Natural killer cell (primary cell): ENCODE data around the gene PLSCR4. TPM values are rescaled to one million over a fixed set of nuclear protein-coding genes. Genes with fewer than 3 reads are reported as not detected.

ENCODE experiments used
- ATAC-seq, 3 donors: fragments of 150-1000 bp in 2 of 3; fragments of 200-7000 bp in 1 of 3; cut with Tn5 transposase; 1 replicate in 1 of 3; 2 replicates in 2 of 3; pipeline ENCODE4 v1.10.0; 2021; ENCODE audit warnings: mild to moderate bottlenecking in 2 of 3, moderate library complexity in 2 of 3
- DNase-seq, 2 donors: peaks; one replicate each; pipeline versions ENCODE4 v3.0.0 to v3.0.0-alpha.2; 2013 to 2021; ENCODE audit warnings: mixed read lengths in 1 of 2
- H3K27ac ChIP-seq: one replicate; pipeline ENCODE4 v1.5.1; 2013; ENCODE audit warnings: mild to moderate bottlenecking, low read length
- H3K27me3 ChIP-seq: one replicate; pipeline ENCODE4 v1.6.1; 2013; ENCODE audit warnings: low read length; ENCODE audit not compliant: control insufficient read depth, insufficient read depth
- H3K36me3 ChIP-seq: one replicate; pipeline ENCODE4 v1.6.1; 2013; ENCODE audit warnings: low read length; ENCODE audit not compliant: control insufficient read depth, insufficient read depth
- H3K4me1 ChIP-seq: one replicate; pipeline ENCODE4 v1.6.1; 2013; ENCODE audit warnings: low read length; ENCODE audit not compliant: control insufficient read depth, insufficient read depth
- H3K4me3 ChIP-seq: one replicate; pipeline ENCODE4 v1.5.1; 2013; ENCODE audit warnings: low read length
- H3K9me3 ChIP-seq: one replicate; pipeline ENCODE4 v1.6.1; 2013; ENCODE audit warnings: low read length; ENCODE audit not compliant: control insufficient read depth, insufficient read depth
- H3K27ac Mint-ChIP-seq, 2 donors: one replicate each; pipeline ENCODE4 v1.8.0; 2022; ENCODE audit warnings: mild to moderate bottlenecking in 2 of 2, mixed read lengths in 2 of 2, moderate library complexity in 1 of 2
- H3K27me3 Mint-ChIP-seq, 2 donors: one replicate each; pipeline ENCODE4 v1.8.0; 2022; ENCODE audit warnings: low read depth in 2 of 2, mixed read lengths in 2 of 2
- H3K36me3 Mint-ChIP-seq: one replicate; pipeline ENCODE4 v1.8.0; 2022; ENCODE audit warnings: mixed read lengths
- H3K4me1 Mint-ChIP-seq, 2 donors: one replicate each; pipeline ENCODE4 v1.8.0; 2022; ENCODE audit warnings: mixed read lengths in 2 of 2
- H3K4me3 Mint-ChIP-seq: one replicate; pipeline ENCODE4 v1.8.0; 2022; ENCODE audit warnings: mild to moderate bottlenecking, moderate library complexity, mixed read lengths
- H3K9me3 Mint-ChIP-seq, 2 donors: one replicate each; pipeline ENCODE4 v1.8.0; 2022; ENCODE audit warnings: mixed read lengths in 2 of 2
- CTCF ChIP-seq: fragments of 200-600 bp; IDR thresholded peaks from one replicate; pipeline ENCODE4 v1.8.0; 2022; ENCODE audit warnings: antibody characterized with exemption
- WGBS: methylation state at CpG from one replicate; pipeline ENCODE4 v1.1.7; 2013; ENCODE audit warnings: missing lambda C conversion rate; ENCODE audit not compliant: insufficient coverage; 5-methylcytosine and 5-hydroxymethylcytosine counted together
- intact Hi-C: fragments of 100-400 bp; cut with micrococcal nuclease; formaldehyde crosslinking; loops from one replicate; pipeline ENCODE4 v1.14.2; 2022
- total RNA-seq, 4 donors: library from RNA; stranded (reverse); fragments of 120-200 nt in 1 of 4; gene quantifications; one replicate each; pipeline versions ENCODE4 v1.2.3 to v1.2.4, GENCODE V29; 2013 to 2022

Gene PLSCR4
- total RNA-seq, 3 donors from 2014 or later (not counting 1 experiment from before 2014, with no cell fraction given): 0.11 to 0.21 TPM; not detected in 1

GRCh38 chr3:146148468-146148931, 102.4 kb downstream of the PLSCR4 start:
- no peaks in the 10 kb centered on the region for H3K27me3 ChIP-seq
- no peak for TF ChIP-seq CTCF
- no peaks in the 10 kb centered on the region for H3K4me1 Mint-ChIP-seq
- H3K9me3 Mint-ChIP-seq: peaks cover 0 to 3% of the 10 kb centered on the region in 2 donors
- H3K27ac Mint-ChIP-seq: no peak overlapping the region
- ATAC-seq (no peak), DNase-seq (no peak)
- H3K27me3 Mint-ChIP-seq: no peaks in the 10 kb centered on the region
- H3K36me3 ChIP-seq: no peaks in the 10 kb centered on the region
- intact Hi-C loops: no loop called here
- no peak overlapping the region for H3K27ac ChIP-seq
- no peaks in the 10 kb centered on the region for H3K36me3 Mint-ChIP-seq
- no CpG with 5 or more reads among the region's 1 CpG for WGBS
- H3K9me3 ChIP-seq: no peaks in the 10 kb centered on the region
- H3K4me1 ChIP-seq: no peaks in the 10 kb centered on the region
- no peak overlapping the region for H3K4me3 ChIP-seq
- H3K4me3 Mint-ChIP-seq: no peak overlapping the region

GRCh38 chr3:146145642-146146041, 105.3 kb downstream of the PLSCR4 start:
- Mint-ChIP-seq H3K9me3 (peaks cover 0 to 3% of the 10 kb centered on the region in 2 donors), H3K4me1 (no peaks in the 10 kb centered on the region), H3K4me3 (no peak overlapping the region), H3K27me3 (no peaks in the 10 kb centered on the region), H3K27ac (no peak overlapping the region), H3K36me3 (no peaks in the 10 kb centered on the region)
- Histone ChIP-seq H3K9me3 (no peaks in the 10 kb centered on the region), H3K36me3 (no peaks in the 10 kb centered on the region), H3K27me3 (no peaks in the 10 kb centered on the region), H3K4me3 (no peak overlapping the region), H3K4me1 (no peaks in the 10 kb centered on the region), H3K27ac (no peak overlapping the region)
- intact Hi-C loops: no loop called here
- TF ChIP-seq CTCF: no peak
- DNase-seq: no peak
- ATAC-seq: no peak
- WGBS: no CpG with 5 or more reads among the region's 1 CpG

- intact Hi-C loops: no loop called here
- H3K27me3 ChIP-seq: no peaks in the 10 kb centered on the region
- 93% methylated on average over 3 of the region's 3 CpGs for WGBS
- no peaks in the 10 kb centered on the region for H3K36me3 ChIP-seq
- no peaks in the 10 kb centered on the region for H3K4me1 Mint-ChIP-seq
- H3K4me1 ChIP-seq: no peaks in the 10 kb centered on the region
- no peaks in the 10 kb centered on the region for H3K36me3 Mint-ChIP-seq
- no peak overlapping the region for H3K27ac Mint-ChIP-seq
- H3K9me3 ChIP-seq: no peaks in the 10 kb centered on the region
- no peak overlapping the region for H3K27ac ChIP-seq
- H3K9me3 Mint-ChIP-seq: peaks cover 1 to 5% of the 10 kb centered on the region in 2 donors
- DNase-seq: no peak
- ATAC-seq: no peak
- no peak for TF ChIP-seq CTCF
- H3K4me3 Mint-ChIP-seq: no peak overlapping the region
- no peak overlapping the region for H3K4me3 ChIP-seq
- H3K27me3 Mint-ChIP-seq: no peaks in the 10 kb centered on the region
These were observed 108.1 kb downstream of the PLSCR4 start for GRCh38 chr3:146142757-146143156.

Other genes starting within 250 kb of the PLSCR4 start
- under 1 TPM in 2 of 3 donors, not detected in 1; 0.28 to 0.38 TPM for gene PLOD2, start 89.9 kb downstream of the PLSCR4 start, total RNA-seq
- under 1 TPM in 1 of 3 donors, not detected in 2; 0.38 TPM for gene PLSCR2, start 218.5 kb upstream of the PLSCR4 start, total RNA-seq